GM23338 (cell line): ENCODE data around the gene GALNT1. TPM values are rescaled to one million over a fixed set of nuclear protein-coding genes. Genes with fewer than 3 reads are reported as not detected.

ENCODE experiments used
- ATAC-seq: fragments of 200-7000 bp; cut with Tn5 transposase; 3 replicates; pipeline ENCODE4 v1.9.1; 2020
- DNase-seq: peaks from one replicate; pipeline ENCODE4 v3.0.0-alpha.2; 2015; ENCODE audit warnings: low spot score
- H2AFZ ChIP-seq: fragments of 200-600 bp; sonication (generic); 2 replicates; pipeline ENCODE4 v1.8.0; 2016; ENCODE audit warnings: antibody characterized with exemption, mild to moderate bottlenecking, moderate library complexity
- H3F3A ChIP-seq: fragments of 200-600 bp; sonication (generic); replicated peaks from 2 replicates; pipeline ENCODE4 v1.8.0; 2017; ENCODE audit warnings: antibody characterized with exemption, mixed run types, low read depth
- H3K27ac ChIP-seq: fragments of 200-600 bp; sonication (generic); 2 replicates; pipeline ENCODE4 v1.6.1; 2016; ENCODE audit warnings: low read depth
- H3K27me3 ChIP-seq: fragments of 200-600 bp; sonication (generic); 2 replicates; pipeline ENCODE4 v1.8.0; 2016; ENCODE audit warnings: mild to moderate bottlenecking, mixed run types, moderate library complexity; ENCODE audit not compliant: insufficient read depth
- H3K36me3 ChIP-seq: fragments of 200-600 bp; sonication (generic); 2 replicates; pipeline ENCODE4 v1.8.0; 2016; ENCODE audit warnings: mild to moderate bottlenecking; ENCODE audit not compliant: insufficient read depth
- H3K4me1 ChIP-seq: fragments of 200-600 bp; sonication (generic); 2 replicates; pipeline ENCODE4 v1.8.0; 2016; ENCODE audit warnings: mild to moderate bottlenecking, moderate library complexity; ENCODE audit not compliant: insufficient read depth
- H3K4me2 ChIP-seq: fragments of 200-600 bp; sonication (generic); 2 replicates; pipeline ENCODE4 v1.7.1; 2017; ENCODE audit warnings: mixed run types
- H3K4me3 ChIP-seq: fragments of 200-600 bp; sonication (generic); 2 replicates; pipeline ENCODE4 v1.6.1; 2016; ENCODE audit warnings: mixed run types
- H3K79me2 ChIP-seq: fragments of 200-600 bp; sonication (generic); replicated peaks from 2 replicates; pipeline ENCODE4 v1.8.0; 2017; ENCODE audit warnings: mild to moderate bottlenecking; ENCODE audit not compliant: insufficient read depth
- H3K9me2 ChIP-seq: fragments of 200-600 bp; sonication (generic); 2 replicates; pipeline ENCODE4 v1.8.0; 2017; ENCODE audit not compliant: insufficient read depth
- H4K20me1 ChIP-seq: fragments of 200-600 bp; sonication (generic); replicated peaks from 2 replicates; pipeline ENCODE4 v1.8.0; 2017; ENCODE audit warnings: mild to moderate bottlenecking; ENCODE audit not compliant: insufficient read depth
- H3K27ac Mint-ChIP-seq: 2 replicates; pipeline ENCODE4 v1.8.0; 2020; ENCODE audit warnings: inconsistent platforms, mild to moderate bottlenecking, moderate library complexity, mixed read lengths
- H3K27me3 Mint-ChIP-seq: 3 replicates; pipeline ENCODE4 v1.8.0; 2022; ENCODE audit warnings: low read depth, mild to moderate bottlenecking, moderate library complexity, mixed read lengths, inconsistent platforms; ENCODE audit not compliant: insufficient read depth, poor library complexity
- H3K36me3 Mint-ChIP-seq: 3 replicates; pipeline ENCODE4 v1.8.0; 2021; ENCODE audit warnings: low read depth, mild to moderate bottlenecking, inconsistent platforms, moderate library complexity, mixed read lengths
- H3K4me1 Mint-ChIP-seq: 3 replicates; pipeline ENCODE4 v1.8.0; 2020; ENCODE audit warnings: mild to moderate bottlenecking, inconsistent platforms, mixed read lengths
- H3K4me3 Mint-ChIP-seq: 3 replicates; pipeline ENCODE4 v1.8.0; 2021; ENCODE audit warnings: moderate library complexity, mild to moderate bottlenecking, inconsistent platforms, mixed read lengths
- H3K9me3 Mint-ChIP-seq: 3 replicates; pipeline ENCODE4 v1.8.0; 2020; ENCODE audit warnings: moderate library complexity, mild to moderate bottlenecking, inconsistent platforms, mixed read lengths
- CREB1 ChIP-seq: fragments of 250-450 bp; sonication (Bioruptor Pico); IDR thresholded peaks from 2 replicates; pipeline ENCODE4 v1.5.0; 2020; ENCODE audit warnings: low read depth, mild to moderate bottlenecking, moderate library complexity
- POLR2AphosphoS5 ChIP-seq: IDR thresholded peaks from 2 replicates; pipeline ENCODE4 v1.6.1; 2016; ENCODE audit warnings: antibody characterized with exemption, low read depth
- REST ChIP-seq: IDR thresholded peaks from one replicate; pipeline ENCODE4 v1.6.1; 2018; ENCODE audit warnings: antibody characterized with exemption; ENCODE audit not compliant: unreplicated experiment
- STAT1 ChIP-seq: IDR thresholded peaks from one replicate; pipeline ENCODE4 v1.6.1; 2016; ENCODE audit warnings: antibody characterized with exemption; ENCODE audit not compliant: unreplicated experiment
- ZNF114 ChIP-seq: fragments of 250-450 bp; sonication (Bioruptor Pico); IDR thresholded peaks from 2 replicates; pipeline ENCODE4 v1.5.0; 2020; ENCODE audit warnings: mild to moderate bottlenecking, moderate library complexity
- ZNF331 ChIP-seq: fragments of 250-450 bp; sonication (Bioruptor Pico); IDR thresholded peaks from 2 replicates; pipeline ENCODE4 v1.5.0; 2020; ENCODE audit warnings: low read depth, mild to moderate bottlenecking, moderate library complexity
- ZNF462 ChIP-seq: fragments of 250-450 bp; sonication (Bioruptor Pico); IDR thresholded peaks from 2 replicates; pipeline ENCODE4 v1.5.0; 2020; ENCODE audit warnings: mild to moderate bottlenecking, moderate library complexity
- polyA plus RNA-seq: library from polyadenylated mRNA; unstranded; fragments of >200 nt; fragmentation: Nextera tagmentation; extraction: Ambion mirVana; gene quantifications from 2 replicates; pipeline ENCODE4 v1.2.1, GENCODE V29; 2016
- total RNA-seq: library from RNA; depleted of rRNA; stranded (reverse); fragments of >200 nt; shearing (Covaris generic); gene quantifications from 2 replicates; pipeline ENCODE4 v1.2.3, GENCODE V29; 2014
- TF ChIP-seq, protein P1 (sequence below), 2 experiments: fragments of 200-600 bp in 1 of 2; sonication (generic) in 1 of 2; conservative IDR thresholded peaks; 2 replicates each; pipeline versions ENCODE4 v1.5.1 to v1.6.1; 2016 to 2017; ENCODE audit warnings: antibody characterized with exemption in 2 of 2, low read depth in 2 of 2, mild to moderate bottlenecking in 2 of 2, moderate library complexity in 1 of 2

The GALNT1 gene
- total and polyA plus RNA-seq, 2 experiments from 2014 or later, result 37.4 to 60.8 TPM

DNA sequence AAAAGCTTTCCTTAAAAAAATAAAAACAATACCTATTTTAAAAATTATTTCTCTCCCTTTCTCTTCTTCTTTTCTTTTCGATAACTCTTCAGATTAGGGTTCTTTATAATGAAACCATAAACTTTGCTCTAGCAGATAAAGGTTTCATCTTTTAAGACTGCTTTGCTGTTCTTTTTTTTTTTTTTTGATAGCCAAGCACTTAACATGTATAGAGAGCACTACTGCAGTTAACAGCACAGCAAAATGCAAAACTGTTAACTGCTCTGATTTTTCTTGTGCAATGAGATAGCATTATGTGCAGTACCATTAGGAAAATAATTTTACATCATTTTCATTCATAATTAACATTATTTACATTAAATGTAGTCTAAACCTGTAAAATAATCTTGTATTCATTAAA lies 36.3 kb downstream of the GALNT1 start (continued):
- TF ChIP-seq ZNF114 (CRISPR knock-in tag) (no peak), CREB1 (CRISPR knock-in tag) (no peak), REST (no peak)

GRCh38 chr18:35618289-35618688 lies 36.7 kb downstream of the GALNT1 start:
- no peaks in the 10 kb centered on the region for H3K36me3 ChIP-seq
- H3F3A ChIP-seq, result no peaks in the 10 kb centered on the region
- peaks cover 4% of the 10 kb centered on the region for H3K4me1 Mint-ChIP-seq

More at GRCh38 chr18:35618289-35618688, 36.7 kb downstream of the GALNT1 start:
- no peak overlapping the region for H3K4me3 ChIP-seq
- ATAC-seq (no peak), DNase-seq (no peak)
- H3K27ac Mint-ChIP-seq, result no peak overlapping the region
- H2AFZ ChIP-seq, result no peak overlapping the region
- no peaks in the 10 kb centered on the region for H3K9me3 Mint-ChIP-seq
- no peak overlapping the region for H3K4me3 Mint-ChIP-seq
- H3K36me3 Mint-ChIP-seq, result no peaks in the 10 kb centered on the region
- H3K4me1 ChIP-seq, result peaks cover 37% of the 10 kb centered on the region
- TF ChIP-seq ZNF462 (CRISPR knock-in tag), result no peak
- TF ChIP-seq, protein P1, sequence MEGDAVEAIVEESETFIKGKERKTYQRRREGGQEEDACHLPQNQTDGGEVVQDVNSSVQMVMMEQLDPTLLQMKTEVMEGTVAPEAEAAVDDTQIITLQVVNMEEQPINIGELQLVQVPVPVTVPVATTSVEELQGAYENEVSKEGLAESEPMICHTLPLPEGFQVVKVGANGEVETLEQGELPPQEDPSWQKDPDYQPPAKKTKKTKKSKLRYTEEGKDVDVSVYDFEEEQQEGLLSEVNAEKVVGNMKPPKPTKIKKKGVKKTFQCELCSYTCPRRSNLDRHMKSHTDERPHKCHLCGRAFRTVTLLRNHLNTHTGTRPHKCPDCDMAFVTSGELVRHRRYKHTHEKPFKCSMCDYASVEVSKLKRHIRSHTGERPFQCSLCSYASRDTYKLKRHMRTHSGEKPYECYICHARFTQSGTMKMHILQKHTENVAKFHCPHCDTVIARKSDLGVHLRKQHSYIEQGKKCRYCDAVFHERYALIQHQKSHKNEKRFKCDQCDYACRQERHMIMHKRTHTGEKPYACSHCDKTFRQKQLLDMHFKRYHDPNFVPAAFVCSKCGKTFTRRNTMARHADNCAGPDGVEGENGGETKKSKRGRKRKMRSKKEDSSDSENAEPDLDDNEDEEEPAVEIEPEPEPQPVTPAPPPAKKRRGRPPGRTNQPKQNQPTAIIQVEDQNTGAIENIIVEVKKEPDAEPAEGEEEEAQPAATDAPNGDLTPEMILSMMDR (conservative IDR thresholded peaks at IDR 0.05; ENCODE audit: low read depth in 2 of 2), result no peak
- no peak for TF ChIP-seq REST
- no peak for TF ChIP-seq ZNF331 (CRISPR knock-in tag)
- no peak for TF ChIP-seq POLR2AphosphoS5
- no peak for TF ChIP-seq ZNF114 (CRISPR knock-in tag)
- TF ChIP-seq STAT1, result no peak
- H3K79me2 ChIP-seq, result peaks cover 59% of the 10 kb centered on the region
- no peaks in the 10 kb centered on the region for H3K27me3 Mint-ChIP-seq
- H3K9me2 ChIP-seq, result no peaks in the 10 kb centered on the region
- H3K4me2 ChIP-seq, result no peak overlapping the region
- no peaks in the 10 kb centered on the region for H3K27me3 ChIP-seq
- H3K27ac ChIP-seq, result no peak overlapping the region
- H4K20me1 ChIP-seq, result no peaks in the 10 kb centered on the region
